ENCODE results near the gene VAT1L. TPM values are rescaled to one million over a fixed set of nuclear protein-coding genes. Genes with fewer than 3 reads are reported as not detected.

The VAT1L gene
- polyA plus RNA-seq, 1 of the 3 experiments (the other 2 are of a cell fraction): 52.5 TPM

DNA sequence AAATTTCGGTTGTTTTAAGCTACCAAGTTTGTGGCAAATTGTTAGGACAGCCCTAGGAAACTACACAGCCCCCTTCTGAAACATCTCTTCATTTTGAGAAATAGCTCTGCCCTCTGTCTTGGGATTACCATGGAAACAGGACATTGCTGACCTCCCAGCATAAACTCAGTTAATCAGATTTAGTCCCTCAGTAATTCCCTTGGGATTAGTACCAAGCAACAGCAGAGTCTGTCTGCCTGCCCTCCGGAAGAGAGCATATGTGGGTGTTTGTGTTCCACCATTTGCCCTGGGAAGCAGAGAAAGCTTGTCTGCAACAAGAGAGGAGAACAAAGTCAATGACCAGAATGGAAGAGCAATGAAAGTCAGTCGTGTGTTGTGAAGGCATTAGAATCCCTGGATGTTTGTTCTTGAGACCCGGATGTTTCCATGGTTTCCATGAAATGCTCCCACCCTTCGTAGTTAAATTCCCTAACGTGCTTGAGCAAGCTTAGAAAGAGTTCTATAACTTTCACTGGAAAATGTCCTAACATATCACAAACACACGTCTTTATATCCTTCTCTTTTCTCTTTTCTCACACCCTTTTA lies 39.9 kb upstream of the VAT1L start:
- Histone ChIP-seq H3K36me3 (replicated peaks in 1 of 2; ENCODE audit: control insufficient read depth in 1 of 2, insufficient read depth in 2 of 2, low read length in 1 of 2) (no peaks in the 10 kb centered on the region), H3K4me2 (no peak overlapping the region), H3F3A (replicated peaks; ENCODE audit: insufficient read depth) (no peaks in the 10 kb centered on the region), H3K9ac (no peak overlapping the region), H3K4me1 (ENCODE audit: control insufficient read depth in 1 of 2, insufficient read depth in 2 of 2, low read depth in 1 of 2, low read length in 1 of 2) (peaks cover 0 to 2% of the 10 kb centered on the region in 2 experiments; a peak in 1 of 4 replicates), H2AFZ (ENCODE audit: low read depth) (no peak overlapping the region), H3K79me2 (ENCODE audit: insufficient read depth) (no peaks in the 10 kb centered on the region), H3K27ac (ENCODE audit: low read depth in 2 of 2, low read length in 1 of 2) (no peak overlapping the region), H3K4me3 (ENCODE audit: low read depth in 2 of 2, low read length in 1 of 2) (no peak overlapping the region), H3K9me3 (no peaks in the 10 kb centered on the region), H4K20me1 (ENCODE audit: insufficient read depth) (no peaks in the 10 kb centered on the region), H3K9me2 (no peaks in the 10 kb centered on the region), H3K27me3 (ENCODE audit: insufficient read depth) (no peaks in the 10 kb centered on the region; the same call in 1 of the 2 replicates)
- DNase-seq: no peak
- TF ChIP-seq, protein P1, sequence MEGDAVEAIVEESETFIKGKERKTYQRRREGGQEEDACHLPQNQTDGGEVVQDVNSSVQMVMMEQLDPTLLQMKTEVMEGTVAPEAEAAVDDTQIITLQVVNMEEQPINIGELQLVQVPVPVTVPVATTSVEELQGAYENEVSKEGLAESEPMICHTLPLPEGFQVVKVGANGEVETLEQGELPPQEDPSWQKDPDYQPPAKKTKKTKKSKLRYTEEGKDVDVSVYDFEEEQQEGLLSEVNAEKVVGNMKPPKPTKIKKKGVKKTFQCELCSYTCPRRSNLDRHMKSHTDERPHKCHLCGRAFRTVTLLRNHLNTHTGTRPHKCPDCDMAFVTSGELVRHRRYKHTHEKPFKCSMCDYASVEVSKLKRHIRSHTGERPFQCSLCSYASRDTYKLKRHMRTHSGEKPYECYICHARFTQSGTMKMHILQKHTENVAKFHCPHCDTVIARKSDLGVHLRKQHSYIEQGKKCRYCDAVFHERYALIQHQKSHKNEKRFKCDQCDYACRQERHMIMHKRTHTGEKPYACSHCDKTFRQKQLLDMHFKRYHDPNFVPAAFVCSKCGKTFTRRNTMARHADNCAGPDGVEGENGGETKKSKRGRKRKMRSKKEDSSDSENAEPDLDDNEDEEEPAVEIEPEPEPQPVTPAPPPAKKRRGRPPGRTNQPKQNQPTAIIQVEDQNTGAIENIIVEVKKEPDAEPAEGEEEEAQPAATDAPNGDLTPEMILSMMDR (IDR thresholded peaks at IDR 0.05): no peak
- no peak for TF ChIP-seq SMC3 (IDR thresholded peaks at IDR 0.05; ENCODE audit: low read depth, low read length)
- no peak for TF ChIP-seq SIN3A (IDR thresholded peaks at IDR 0.05; ENCODE audit: borderline replicate concordance, low read depth, low read length)
- no peak for TF ChIP-seq MXI1 (IDR thresholded peaks at IDR 0.05; ENCODE audit: low read depth, low read length)
- TF ChIP-seq, protein P2, sequence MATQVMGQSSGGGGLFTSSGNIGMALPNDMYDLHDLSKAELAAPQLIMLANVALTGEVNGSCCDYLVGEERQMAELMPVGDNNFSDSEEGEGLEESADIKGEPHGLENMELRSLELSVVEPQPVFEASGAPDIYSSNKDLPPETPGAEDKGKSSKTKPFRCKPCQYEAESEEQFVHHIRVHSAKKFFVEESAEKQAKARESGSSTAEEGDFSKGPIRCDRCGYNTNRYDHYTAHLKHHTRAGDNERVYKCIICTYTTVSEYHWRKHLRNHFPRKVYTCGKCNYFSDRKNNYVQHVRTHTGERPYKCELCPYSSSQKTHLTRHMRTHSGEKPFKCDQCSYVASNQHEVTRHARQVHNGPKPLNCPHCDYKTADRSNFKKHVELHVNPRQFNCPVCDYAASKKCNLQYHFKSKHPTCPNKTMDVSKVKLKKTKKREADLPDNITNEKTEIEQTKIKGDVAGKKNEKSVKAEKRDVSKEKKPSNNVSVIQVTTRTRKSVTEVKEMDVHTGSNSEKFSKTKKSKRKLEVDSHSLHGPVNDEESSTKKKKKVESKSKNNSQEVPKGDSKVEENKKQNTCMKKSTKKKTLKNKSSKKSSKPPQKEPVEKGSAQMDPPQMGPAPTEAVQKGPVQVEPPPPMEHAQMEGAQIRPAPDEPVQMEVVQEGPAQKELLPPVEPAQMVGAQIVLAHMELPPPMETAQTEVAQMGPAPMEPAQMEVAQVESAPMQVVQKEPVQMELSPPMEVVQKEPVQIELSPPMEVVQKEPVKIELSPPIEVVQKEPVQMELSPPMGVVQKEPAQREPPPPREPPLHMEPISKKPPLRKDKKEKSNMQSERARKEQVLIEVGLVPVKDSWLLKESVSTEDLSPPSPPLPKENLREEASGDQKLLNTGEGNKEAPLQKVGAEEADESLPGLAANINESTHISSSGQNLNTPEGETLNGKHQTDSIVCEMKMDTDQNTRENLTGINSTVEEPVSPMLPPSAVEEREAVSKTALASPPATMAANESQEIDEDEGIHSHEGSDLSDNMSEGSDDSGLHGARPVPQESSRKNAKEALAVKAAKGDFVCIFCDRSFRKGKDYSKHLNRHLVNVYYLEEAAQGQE (IDR thresholded peaks at IDR 0.05; ENCODE audit: low read depth, low read length): no peak
- no peak for TF ChIP-seq FOXM1 (IDR thresholded peaks at IDR 0.05; ENCODE audit: low read depth)
- TF ChIP-seq GABPA (IDR thresholded peaks at IDR 0.05; ENCODE audit: low read depth): no peak
- no peak for TF ChIP-seq GATA2 (CRISPR knock-in tag; IDR thresholded peaks at IDR 0.05)
- no peak for TF ChIP-seq TCF12 (IDR thresholded peaks at IDR 0.05)
- 47% methylated on average over 7 of the region's 7 CpGs for WGBS (ENCODE audit: low lambda C conversion rate)
- POLR2A ChIA-PET: no interaction called here
- CTCF ChIA-PET: interaction anchor here (1.0 kb wide), 1 partner anchor 10 kb away, joined by 3 read pairs; no protein-coding TSS in a partner anchor

DNA sequence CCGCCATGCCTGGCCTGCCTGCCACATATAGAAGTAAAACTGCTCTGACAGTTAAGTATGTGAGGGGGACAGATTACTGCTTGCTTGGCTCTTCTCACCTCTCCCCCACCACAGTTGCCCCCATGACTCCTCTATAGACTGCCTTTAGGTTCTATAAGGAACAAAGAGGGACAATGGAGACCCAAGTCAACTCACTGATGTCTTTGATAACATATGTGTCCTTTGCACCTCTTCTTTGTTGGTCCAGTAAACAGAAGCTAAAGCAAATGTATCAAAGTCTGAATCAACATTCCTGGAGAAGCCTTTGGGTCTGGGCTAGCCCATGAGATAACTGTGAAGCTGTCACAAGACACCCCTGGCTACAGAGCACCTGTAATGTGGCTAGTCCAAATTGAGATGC lies 38.9 kb upstream of the VAT1L start:
- H3K79me2 ChIP-seq (ENCODE audit: insufficient read depth): no peaks in the 10 kb centered on the region
- H3K27me3 ChIP-seq (ENCODE audit: insufficient read depth): no peaks in the 10 kb centered on the region; the same call in 1 of the 2 replicates
- DNase-seq: no peak
- H3K36me3 ChIP-seq (replicated peaks in 1 of 2; ENCODE audit: control insufficient read depth in 1 of 2, insufficient read depth in 2 of 2, low read length in 1 of 2): no peaks in the 10 kb centered on the region
- WGBS (ENCODE audit: low lambda C conversion rate): 64% methylated on average over 1 of the region's 1 CpG
- no peak overlapping the region for H3K27ac ChIP-seq (ENCODE audit: low read depth in 2 of 2, low read length in 1 of 2)
- H4K20me1 ChIP-seq (ENCODE audit: insufficient read depth): no peaks in the 10 kb centered on the region
- no peaks in the 10 kb centered on the region for H3F3A ChIP-seq (replicated peaks; ENCODE audit: insufficient read depth)
- no peaks in the 10 kb centered on the region for H3K9me2 ChIP-seq
- no peaks in the 10 kb centered on the region for H3K9me3 ChIP-seq
- TF ChIP-seq TAF1 (IDR thresholded peaks at IDR 0.05; ENCODE audit: borderline replicate concordance, low read depth, low read length) (no peak), EP300 (IDR thresholded peaks at IDR 0.05; ENCODE audit: borderline replicate concordance in 1 of 2, low read depth in 1 of 2, low read length in 1 of 2) (no peak), FOXM1 (IDR thresholded peaks at IDR 0.05; ENCODE audit: low read depth) (no peak), GATA2 (CRISPR knock-in tag; IDR thresholded peaks at IDR 0.05) (no peak), FOXJ3 (CRISPR knock-in tag; IDR thresholded peaks at IDR 0.05) (no peak), POLR2AphosphoS5 (IDR thresholded peaks at IDR 0.05; ENCODE audit: low read depth, low read length) (no peak), TEAD4 (IDR thresholded peaks at IDR 0.05; ENCODE audit: borderline replicate concordance, insufficient read depth) (no peak), RXRA (IDR thresholded peaks at IDR 0.05; ENCODE audit: borderline replicate concordance, low read depth) (no peak), RCOR1 (IDR thresholded peaks at IDR 0.05; ENCODE audit: low read length) (no peak), YY1 (IDR thresholded peaks at IDR 0.05; ENCODE audit: low read depth) (no peak)
- TF ChIP-seq, protein P3, sequence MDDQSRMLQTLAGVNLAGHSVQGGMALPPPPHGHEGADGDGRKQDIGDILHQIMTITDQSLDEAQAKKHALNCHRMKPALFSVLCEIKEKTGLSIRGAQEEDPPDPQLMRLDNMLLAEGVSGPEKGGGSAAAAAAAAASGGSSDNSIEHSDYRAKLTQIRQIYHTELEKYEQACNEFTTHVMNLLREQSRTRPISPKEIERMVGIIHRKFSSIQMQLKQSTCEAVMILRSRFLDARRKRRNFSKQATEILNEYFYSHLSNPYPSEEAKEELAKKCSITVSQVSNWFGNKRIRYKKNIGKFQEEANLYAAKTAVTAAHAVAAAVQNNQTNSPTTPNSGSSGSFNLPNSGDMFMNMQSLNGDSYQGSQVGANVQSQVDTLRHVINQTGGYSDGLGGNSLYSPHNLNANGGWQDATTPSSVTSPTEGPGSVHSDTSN (IDR thresholded peaks at IDR 0.05): no peak
- TF ChIP-seq, protein P1 (IDR thresholded peaks at IDR 0.05): no peak
- no peak overlapping the region for H3K4me2 ChIP-seq
- ChIA-PET POLR2A (no interaction called here), CTCF (no interaction called here)
- H3K4me1 ChIP-seq (ENCODE audit: control insufficient read depth in 1 of 2, insufficient read depth in 2 of 2, low read depth in 1 of 2, low read length in 1 of 2): peaks cover 0 to 2% of the 10 kb centered on the region in 2 experiments; a peak in 1 of 4 replicates
- H3K9ac ChIP-seq: no peak overlapping the region
- no peak overlapping the region for H2AFZ ChIP-seq (ENCODE audit: low read depth)
- H3K4me3 ChIP-seq (ENCODE audit: low read depth in 2 of 2, low read length in 1 of 2): no peak overlapping the region
